Panc1 (cell line): ENCODE measurements around the gene MAG. TPM values are rescaled to one million over a fixed set of nuclear protein-coding genes. Genes with fewer than 3 reads are reported as not detected.

Experiments used
- ATAC-seq: fragments of 200-7000 bp; cut with Tn5 transposase; 2 replicates; pipeline ENCODE4 v1.9.1; 2020; ENCODE audit warnings: mild to moderate bottlenecking, moderate library complexity
- BruUV-seq: library from RNA; stranded (reverse); fragments of 400-500 nt; replicated peaks from 2 replicates; lab custom pipeline; 2021; lab: Mats Ljungman, UMichigan
- CTCF ChIA-PET: fragments of 300-600 bp; sonication (Branson Sonifier 250); formaldehyde crosslinking; loops from one replicate; lab custom pipeline; 2022; ENCODE audit warnings: antibody characterized with exemption; lab: Charles Lee
- POLR2A ChIA-PET: fragments of 300-600 bp; sonication (Branson Sonifier 250); formaldehyde crosslinking; loops from one replicate; lab custom pipeline; 2022; ENCODE audit warnings: antibody characterized with exemption; lab: Charles Lee
- DNase-seq: peaks from one replicate; pipeline ENCODE4 v3.0.0-alpha.2; 2010; ENCODE audit warnings: low read depth, low spot score
- H3K27ac ChIP-seq: 2 replicates; pipeline ENCODE4 v1.5.1; 2011; ENCODE audit warnings: mild to moderate bottlenecking, low read length, inconsistent platforms
- H3K27me3 ChIP-seq: fragments of 200-500 bp; sonication (Bioruptor generic); 2 replicates; pipeline ENCODE4 v1.6.0; 2014; ENCODE audit warnings: low read length, inconsistent platforms; ENCODE audit not compliant: control insufficient read depth, insufficient read depth
- H3K36me3 ChIP-seq: fragments of 200-500 bp; sonication (Bioruptor generic); 2 replicates; pipeline ENCODE4 v1.5.1; 2014; ENCODE audit warnings: inconsistent platforms, mild to moderate bottlenecking, low read length, moderate library complexity; ENCODE audit not compliant: control insufficient read depth, insufficient read depth
- H3K4me1 ChIP-seq: 2 replicates; pipeline ENCODE4 v1.5.1; 2011; ENCODE audit warnings: inconsistent platforms, mild to moderate bottlenecking, low read length, moderate library complexity; ENCODE audit not compliant: control insufficient read depth, insufficient read depth
- H3K4me3 ChIP-seq, 2 experiments: 2 replicates each; pipeline ENCODE4 v1.5.1; 2011 to 2012; ENCODE audit warnings: low read depth in 2 of 2, low read length in 2 of 2, mild to moderate bottlenecking in 2 of 2, inconsistent platforms in 1 of 2, moderate library complexity in 1 of 2
- H3K9me3 ChIP-seq: fragments of 200-500 bp; sonication (Bioruptor generic); 2 replicates; pipeline ENCODE4 v1.5.1; 2014; ENCODE audit warnings: low read depth, mild to moderate bottlenecking, inconsistent platforms, low read length, moderate library complexity; ENCODE audit not compliant: control insufficient read depth, insufficient read depth
- POLR2AphosphoS5 ChIP-seq: IDR thresholded peaks from 2 replicates; pipeline ENCODE4 v1.6.1; 2012; ENCODE audit warnings: mild to moderate bottlenecking, low read depth, low read length, moderate library complexity
- SIN3A ChIP-seq: IDR thresholded peaks from 2 replicates; pipeline ENCODE4 v1.6.1; 2012; ENCODE audit warnings: low read depth, mild to moderate bottlenecking, low read length, moderate library complexity, borderline replicate concordance; ENCODE audit not compliant: insufficient read depth
- TCF7L2 ChIP-seq: IDR thresholded peaks from 2 replicates; pipeline ENCODE4 v1.6.1; 2011; ENCODE audit warnings: mild to moderate bottlenecking, low read depth, low read length, inconsistent platforms
- in situ Hi-C: cut with HindIII; loops from 2 replicates; pipeline ENCODE4 v1.10.0; 2016; ENCODE audit warnings: low sequenced_read_pairs, low pct_unique_long_range_greater_than_20kb
- intact Hi-C: fragments of 100-400 bp; cut with micrococcal nuclease; formaldehyde crosslinking; loops from one replicate; pipeline ENCODE4 v1.10.0; 2022; ENCODE audit not compliant: unreplicated experiment
- total RNA-seq: library from RNA; stranded (reverse); gene quantifications from one replicate; pipeline ENCODE4 v1.2.1, GENCODE V29; 2021; ENCODE audit not compliant: unreplicated experiment
- TF ChIP-seq, protein P1 (sequence below): fragments of 450-650 bp; IDR thresholded peaks from 2 replicates; pipeline ENCODE4 v1.5.1; 2017; ENCODE audit warnings: mild to moderate bottlenecking
- TF ChIP-seq, protein P2 (sequence below), 2 experiments: IDR thresholded peaks; 2 replicates each; pipeline ENCODE4 v1.6.1; 2011 to 2012; ENCODE audit warnings: low read depth in 2 of 2, control low read depth in 1 of 2, low read length in 1 of 2, mild to moderate bottlenecking in 1 of 2, moderate library complexity in 1 of 2; ENCODE audit not compliant: insufficient read depth in 1 of 2

The MAG gene
- total RNA-seq, 1 experiment from 2014 or later: not detected

DNA sequence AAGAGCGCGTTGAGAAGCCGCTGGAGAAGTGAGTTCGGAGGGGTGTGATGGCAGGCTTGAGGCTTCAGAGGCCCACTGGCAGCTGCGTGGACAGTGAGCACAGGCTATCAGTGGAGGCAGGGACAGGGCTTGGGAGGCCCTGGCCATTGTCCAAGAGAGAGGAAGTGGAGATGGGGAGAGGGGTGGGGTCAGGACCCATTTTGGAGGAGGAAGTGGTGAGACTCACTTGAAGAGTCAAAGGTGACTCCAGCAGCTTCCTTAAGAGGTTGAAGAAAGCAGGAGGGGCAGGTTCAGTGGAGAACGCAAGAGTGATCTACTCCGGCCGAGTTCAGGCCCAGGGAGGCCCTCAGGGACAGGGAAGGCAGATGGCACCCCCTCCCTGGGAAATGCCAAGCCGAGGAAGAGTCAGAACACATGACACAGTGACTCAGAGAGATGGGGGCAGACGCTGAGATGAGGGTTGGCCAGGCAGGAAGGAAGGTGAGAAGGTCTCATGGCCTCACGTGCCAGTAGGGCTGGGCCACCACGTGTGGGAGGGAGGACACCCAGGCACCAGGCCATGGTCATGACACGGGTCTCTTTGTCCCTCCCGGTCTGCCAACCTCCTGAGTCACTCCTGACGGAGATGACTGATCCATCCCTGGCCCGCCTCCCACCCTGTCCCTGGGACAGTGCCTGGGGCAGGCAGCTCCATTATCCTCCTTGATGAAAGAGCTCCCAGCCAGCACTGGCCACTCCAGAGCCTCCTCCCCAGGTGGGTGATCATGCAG, 26.9 kb downstream of the MAG start:
- peak; percentile 88 for ATAC-seq
- DNase-seq: peak; percentile 98
- Histone ChIP-seq H3K4me1 (no peaks in the 10 kb centered on the region; the same call in 1 of the 2 replicates), H3K36me3 (no peaks in the 10 kb centered on the region), H3K27ac (no peak overlapping the region), H3K4me3 (no peak overlapping the region), H3K27me3 (no peaks in the 10 kb centered on the region), H3K9me3 (no peaks in the 10 kb centered on the region)
- TF ChIP-seq POLR2AphosphoS5 (no peak), SIN3A (no peak), TCF7L2 (no peak)
- TF ChIP-seq, protein P1, sequence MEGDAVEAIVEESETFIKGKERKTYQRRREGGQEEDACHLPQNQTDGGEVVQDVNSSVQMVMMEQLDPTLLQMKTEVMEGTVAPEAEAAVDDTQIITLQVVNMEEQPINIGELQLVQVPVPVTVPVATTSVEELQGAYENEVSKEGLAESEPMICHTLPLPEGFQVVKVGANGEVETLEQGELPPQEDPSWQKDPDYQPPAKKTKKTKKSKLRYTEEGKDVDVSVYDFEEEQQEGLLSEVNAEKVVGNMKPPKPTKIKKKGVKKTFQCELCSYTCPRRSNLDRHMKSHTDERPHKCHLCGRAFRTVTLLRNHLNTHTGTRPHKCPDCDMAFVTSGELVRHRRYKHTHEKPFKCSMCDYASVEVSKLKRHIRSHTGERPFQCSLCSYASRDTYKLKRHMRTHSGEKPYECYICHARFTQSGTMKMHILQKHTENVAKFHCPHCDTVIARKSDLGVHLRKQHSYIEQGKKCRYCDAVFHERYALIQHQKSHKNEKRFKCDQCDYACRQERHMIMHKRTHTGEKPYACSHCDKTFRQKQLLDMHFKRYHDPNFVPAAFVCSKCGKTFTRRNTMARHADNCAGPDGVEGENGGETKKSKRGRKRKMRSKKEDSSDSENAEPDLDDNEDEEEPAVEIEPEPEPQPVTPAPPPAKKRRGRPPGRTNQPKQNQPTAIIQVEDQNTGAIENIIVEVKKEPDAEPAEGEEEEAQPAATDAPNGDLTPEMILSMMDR: no peak
- TF ChIP-seq, protein P2, sequence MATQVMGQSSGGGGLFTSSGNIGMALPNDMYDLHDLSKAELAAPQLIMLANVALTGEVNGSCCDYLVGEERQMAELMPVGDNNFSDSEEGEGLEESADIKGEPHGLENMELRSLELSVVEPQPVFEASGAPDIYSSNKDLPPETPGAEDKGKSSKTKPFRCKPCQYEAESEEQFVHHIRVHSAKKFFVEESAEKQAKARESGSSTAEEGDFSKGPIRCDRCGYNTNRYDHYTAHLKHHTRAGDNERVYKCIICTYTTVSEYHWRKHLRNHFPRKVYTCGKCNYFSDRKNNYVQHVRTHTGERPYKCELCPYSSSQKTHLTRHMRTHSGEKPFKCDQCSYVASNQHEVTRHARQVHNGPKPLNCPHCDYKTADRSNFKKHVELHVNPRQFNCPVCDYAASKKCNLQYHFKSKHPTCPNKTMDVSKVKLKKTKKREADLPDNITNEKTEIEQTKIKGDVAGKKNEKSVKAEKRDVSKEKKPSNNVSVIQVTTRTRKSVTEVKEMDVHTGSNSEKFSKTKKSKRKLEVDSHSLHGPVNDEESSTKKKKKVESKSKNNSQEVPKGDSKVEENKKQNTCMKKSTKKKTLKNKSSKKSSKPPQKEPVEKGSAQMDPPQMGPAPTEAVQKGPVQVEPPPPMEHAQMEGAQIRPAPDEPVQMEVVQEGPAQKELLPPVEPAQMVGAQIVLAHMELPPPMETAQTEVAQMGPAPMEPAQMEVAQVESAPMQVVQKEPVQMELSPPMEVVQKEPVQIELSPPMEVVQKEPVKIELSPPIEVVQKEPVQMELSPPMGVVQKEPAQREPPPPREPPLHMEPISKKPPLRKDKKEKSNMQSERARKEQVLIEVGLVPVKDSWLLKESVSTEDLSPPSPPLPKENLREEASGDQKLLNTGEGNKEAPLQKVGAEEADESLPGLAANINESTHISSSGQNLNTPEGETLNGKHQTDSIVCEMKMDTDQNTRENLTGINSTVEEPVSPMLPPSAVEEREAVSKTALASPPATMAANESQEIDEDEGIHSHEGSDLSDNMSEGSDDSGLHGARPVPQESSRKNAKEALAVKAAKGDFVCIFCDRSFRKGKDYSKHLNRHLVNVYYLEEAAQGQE (IDR thresholded peaks at IDR 0.05; ENCODE audit: insufficient read depth in 1 of 2, low read depth in 2 of 2, low read length in 1 of 2): no peak
- in situ Hi-C loops: no loop called here
- BruUV-seq: no TSS peak
- ChIA-PET POLR2A (interaction anchor here (0.6 kb wide), 2 partner anchors 61 to 307 kb away, joined by 4 to 6 read pairs; no protein-coding TSS in a partner anchor), CTCF (no interaction called here)
- intact Hi-C loops: no loop called here

DNA sequence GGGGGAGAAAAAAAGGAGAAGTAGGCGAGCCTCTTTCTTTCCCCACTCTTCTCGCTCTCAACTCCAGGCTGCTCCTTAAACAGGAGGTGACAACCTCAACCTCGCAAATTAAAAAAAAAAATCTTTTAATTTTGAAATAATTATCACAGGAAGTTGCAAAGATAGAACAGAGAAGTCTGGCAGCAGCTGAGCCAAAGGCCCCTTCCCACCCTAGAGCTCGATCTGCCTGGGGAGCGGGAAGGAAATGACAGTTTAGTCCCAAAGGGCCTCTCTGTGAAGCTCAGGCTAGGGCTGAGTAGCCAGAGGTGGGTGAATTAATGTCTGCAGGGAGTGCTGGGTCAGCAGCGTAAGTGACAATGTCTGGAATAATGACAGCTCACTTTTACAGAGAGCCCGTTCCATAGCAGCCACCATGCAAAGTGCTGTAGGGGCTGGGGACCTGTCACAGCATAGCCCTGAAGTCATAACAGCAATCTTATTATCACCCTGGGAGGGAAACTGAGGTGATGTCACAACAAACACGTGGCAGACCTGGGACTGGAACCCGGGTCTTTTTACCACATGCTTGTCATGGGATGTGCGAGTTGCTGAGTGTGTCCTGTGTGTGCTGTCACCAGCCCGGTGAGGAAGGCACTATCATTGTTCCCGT, 28.2 kb downstream of the MAG start:
- no peaks in the 10 kb centered on the region for H3K9me3 ChIP-seq
- ATAC-seq (no peak), DNase-seq (no peak)
- BruUV-seq: no TSS peak
- ChIA-PET POLR2A (no interaction called here), CTCF (interaction anchor here (0.5 kb wide), 1 partner anchor 157 kb away, joined by 3 read pairs; no protein-coding TSS in a partner anchor)
- TF ChIP-seq TCF7L2 (no peak), SIN3A (no peak), POLR2AphosphoS5 (no peak)
- TF ChIP-seq, protein P1: no peak
- TF ChIP-seq, protein P2 (IDR thresholded peaks at IDR 0.05; ENCODE audit: insufficient read depth in 1 of 2, low read depth in 2 of 2, low read length in 1 of 2): no peak
- H3K27ac ChIP-seq: no peak overlapping the region
- no peaks in the 10 kb centered on the region; the same call in 1 of the 2 replicates for H3K4me1 ChIP-seq
- intact Hi-C loops (no loop called here), in situ Hi-C loops (no loop called here)
- H3K36me3 ChIP-seq: no peaks in the 10 kb centered on the region
- H3K27me3 ChIP-seq: no peaks in the 10 kb centered on the region
- no peak overlapping the region for H3K4me3 ChIP-seq
